OCI-LY1 (cell line): ENCODE data around the gene TXLNG.

ENCODE experiments used
- EZH2 ChIP-seq: fragments of 200-600 bp; sonication (generic), shearing (Covaris generic); IDR thresholded peaks from 2 replicates; pipeline ENCODE4 v1.8.0; 2017; ENCODE audit warnings: borderline replicate concordance, mixed run types, mild to moderate bottlenecking, antibody characterized with exemption, low read length, moderate library complexity, mixed read lengths
- TF ChIP-seq, protein P1 (sequence below): fragments of 200-600 bp; sonication (generic), shearing (Covaris generic); IDR thresholded peaks from 2 replicates; pipeline ENCODE4 v1.5.1; 2017; ENCODE audit warnings: mild to moderate bottlenecking, antibody characterized with exemption, low read length, moderate library complexity, mixed read lengths

DNA sequence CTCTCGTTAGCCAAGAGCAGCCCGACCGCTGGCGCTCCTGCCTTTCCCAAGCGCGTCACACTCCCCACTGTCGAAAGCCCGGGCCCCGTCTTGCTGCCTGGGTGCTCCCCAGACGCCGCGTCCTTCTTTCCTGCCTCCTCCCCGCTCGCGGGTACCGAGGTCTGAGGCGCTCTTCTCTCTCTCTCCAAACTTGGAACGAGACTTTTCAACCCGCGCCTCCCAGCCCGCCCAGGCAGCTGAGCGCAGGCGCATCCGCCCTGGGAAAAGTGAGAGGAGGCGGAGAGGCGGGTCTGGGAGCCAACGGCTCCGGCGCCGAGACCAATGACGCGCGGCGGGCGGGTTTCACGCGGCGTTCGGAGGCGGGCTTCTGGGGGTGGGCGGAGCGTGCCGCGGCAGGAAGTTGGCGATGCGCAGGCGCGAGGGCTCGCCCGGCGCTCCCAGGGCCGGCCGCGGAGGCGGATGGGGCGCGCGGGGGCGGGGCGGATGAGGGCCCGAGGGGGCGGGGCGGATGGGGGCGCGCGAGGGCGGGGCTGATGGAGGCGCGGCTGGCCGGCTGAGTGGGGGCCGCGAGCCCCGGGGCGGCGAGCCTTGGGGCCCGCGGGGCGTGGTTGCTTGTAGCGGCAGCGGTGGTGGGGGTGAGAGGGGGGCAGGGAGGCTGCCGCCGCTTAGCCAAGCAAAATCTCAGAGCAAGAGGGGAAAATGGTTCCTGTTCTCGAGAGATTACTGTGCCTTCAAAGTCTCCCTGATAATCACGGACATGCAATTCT lies 84.0 kb downstream of the TXLNG start, which contains the start of gene RBBP7:
- TF ChIP-seq, protein P1, sequence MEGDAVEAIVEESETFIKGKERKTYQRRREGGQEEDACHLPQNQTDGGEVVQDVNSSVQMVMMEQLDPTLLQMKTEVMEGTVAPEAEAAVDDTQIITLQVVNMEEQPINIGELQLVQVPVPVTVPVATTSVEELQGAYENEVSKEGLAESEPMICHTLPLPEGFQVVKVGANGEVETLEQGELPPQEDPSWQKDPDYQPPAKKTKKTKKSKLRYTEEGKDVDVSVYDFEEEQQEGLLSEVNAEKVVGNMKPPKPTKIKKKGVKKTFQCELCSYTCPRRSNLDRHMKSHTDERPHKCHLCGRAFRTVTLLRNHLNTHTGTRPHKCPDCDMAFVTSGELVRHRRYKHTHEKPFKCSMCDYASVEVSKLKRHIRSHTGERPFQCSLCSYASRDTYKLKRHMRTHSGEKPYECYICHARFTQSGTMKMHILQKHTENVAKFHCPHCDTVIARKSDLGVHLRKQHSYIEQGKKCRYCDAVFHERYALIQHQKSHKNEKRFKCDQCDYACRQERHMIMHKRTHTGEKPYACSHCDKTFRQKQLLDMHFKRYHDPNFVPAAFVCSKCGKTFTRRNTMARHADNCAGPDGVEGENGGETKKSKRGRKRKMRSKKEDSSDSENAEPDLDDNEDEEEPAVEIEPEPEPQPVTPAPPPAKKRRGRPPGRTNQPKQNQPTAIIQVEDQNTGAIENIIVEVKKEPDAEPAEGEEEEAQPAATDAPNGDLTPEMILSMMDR: no peak
- TF ChIP-seq EZH2: no peak
